ENCODE measurements around the gene CMSS1. TPM values are rescaled to one million over a fixed set of nuclear protein-coding genes. Genes with fewer than 3 reads are reported as not detected.

CMSS1 gene
- polyA plus RNA-seq, 1 donor from 2014 or later, result 31.8 TPM

- H3K27ac ChIP-seq (ENCODE audit: low read length), result no peak overlapping the region
- no peak overlapping the region for H3K4me2 ChIP-seq (ENCODE audit: low read length)
- H3K4me3 ChIP-seq (ENCODE audit: low read length), result no peak overlapping the region
- no peak overlapping the region for H3K9ac ChIP-seq (ENCODE audit: low read length)
- H3K27me3 ChIP-seq (ENCODE audit: insufficient read depth, low read depth, low read length), result no peaks in the 10 kb centered on the region
- H3K79me2 ChIP-seq (replicated peaks; ENCODE audit: insufficient read depth, low read length), result no peaks in the 10 kb centered on the region
- H2AFZ ChIP-seq (ENCODE audit: low read depth, low read length), result no peak overlapping the region
- no peaks in the 10 kb centered on the region for H4K20me1 ChIP-seq (ENCODE audit: insufficient read depth)
- H3K9me3 ChIP-seq (ENCODE audit: low read length), result no peaks in the 10 kb centered on the region
- TF ChIP-seq EZH2 (IDR thresholded peaks at IDR 0.05; ENCODE audit: borderline replicate concordance, insufficient read depth, low read length, poor library complexity, severe bottlenecking) (no peak), CTCF (IDR thresholded peaks at IDR 0.05; ENCODE audit: poor library complexity, severe bottlenecking) (no peak), EP300 (conservative IDR thresholded peaks at IDR 0.05; ENCODE audit: poor library complexity, severe bottlenecking) (no peak), SMC3 (conservative IDR thresholded peaks at IDR 0.05; ENCODE audit: poor library complexity) (no peak), TAF1 (IDR thresholded peaks at IDR 0.05; ENCODE audit: low read depth) (no peak), REST (IDR thresholded peaks at IDR 0.05; ENCODE audit: borderline replicate concordance) (no peak), POLR2AphosphoS5 (IDR thresholded peaks at IDR 0.05) (no peak), RAD21 (conservative IDR thresholded peaks at IDR 0.05) (no peak), MXI1 (conservative IDR thresholded peaks at IDR 0.05; ENCODE audit: poor library complexity, severe bottlenecking) (no peak)
- H3F3A ChIP-seq (ENCODE audit: insufficient read depth, low read length, poor library complexity, severe bottlenecking), result no peaks in the 10 kb centered on the region
- H3K36me3 ChIP-seq (ENCODE audit: insufficient read depth, low read length), result no peaks in the 10 kb centered on the region
- H3K9me2 ChIP-seq (ENCODE audit: insufficient read depth, low read length), result no peaks in the 10 kb centered on the region
Observed at GRCh38 chr3:99882436-99883137, 64.9 kb downstream of the CMSS1 start.

- H3K9me2 ChIP-seq (ENCODE audit: insufficient read depth, low read length), result no peaks in the 10 kb centered on the region
- no peaks in the 10 kb centered on the region for H3K79me2 ChIP-seq (replicated peaks; ENCODE audit: insufficient read depth, low read length)
- H3K36me3 ChIP-seq (ENCODE audit: insufficient read depth, low read length), result no peaks in the 10 kb centered on the region
- no peak overlapping the region for H2AFZ ChIP-seq (ENCODE audit: low read depth, low read length)
- no peak overlapping the region for H3K4me3 ChIP-seq (ENCODE audit: low read length)
- no peak overlapping the region for H3K9ac ChIP-seq (ENCODE audit: low read length)
- H3K27ac ChIP-seq (ENCODE audit: low read length), result no peak overlapping the region
- H3K4me2 ChIP-seq (ENCODE audit: low read length), result no peak overlapping the region
- H4K20me1 ChIP-seq (ENCODE audit: insufficient read depth), result no peaks in the 10 kb centered on the region
- H3K9me3 ChIP-seq (ENCODE audit: low read length), result no peaks in the 10 kb centered on the region
- no peaks in the 10 kb centered on the region for H3F3A ChIP-seq (ENCODE audit: insufficient read depth, low read length, poor library complexity, severe bottlenecking)
- H3K27me3 ChIP-seq (ENCODE audit: insufficient read depth, low read depth, low read length), result no peaks in the 10 kb centered on the region
- TF ChIP-seq EZH2 (IDR thresholded peaks at IDR 0.05; ENCODE audit: borderline replicate concordance, insufficient read depth, low read length, poor library complexity, severe bottlenecking) (no peak), TAF1 (IDR thresholded peaks at IDR 0.05; ENCODE audit: low read depth) (no peak), POLR2AphosphoS5 (IDR thresholded peaks at IDR 0.05) (no peak), SMC3 (conservative IDR thresholded peaks at IDR 0.05; ENCODE audit: poor library complexity) (no peak), RAD21 (conservative IDR thresholded peaks at IDR 0.05) (no peak), REST (IDR thresholded peaks at IDR 0.05; ENCODE audit: borderline replicate concordance) (no peak), EP300 (conservative IDR thresholded peaks at IDR 0.05; ENCODE audit: poor library complexity, severe bottlenecking) (no peak), CTCF (IDR thresholded peaks at IDR 0.05; ENCODE audit: poor library complexity, severe bottlenecking) (no peak), MXI1 (conservative IDR thresholded peaks at IDR 0.05; ENCODE audit: poor library complexity, severe bottlenecking) (no peak)
Observed at GRCh38 chr3:99883138-99883461, 65.4 kb downstream of the CMSS1 start.
